GM20431 (cell line): ENCODE data around the gene DOCK1.

Experiments used
- in situ Hi-C: fragments of 300-500 bp; cut with MseI, MboI; formaldehyde crosslinking; loops from one replicate; pipeline ENCODE4 v1.15.0; 2020; ENCODE audit warnings: low sequenced_read_pairs; ENCODE audit not compliant: unreplicated experiment

DOCK1 gene

GRCh38 chr10:127318396-127318795 is 413.2 kb downstream of the DOCK1 start:
- in situ Hi-C loops = no loop called here

- in situ Hi-C loops = no loop called here
Measured at GRCh38 chr10:127319271-127319670, 414.0 kb downstream of the DOCK1 start.

- in situ Hi-C loops = no loop called here
Measured at GRCh38 chr10:127319691-127320090, 414.5 kb downstream of the DOCK1 start.

GRCh38 chr10:127320176-127320575 is 414.9 kb downstream of the DOCK1 start:
- in situ Hi-C loops = no loop called here

- in situ Hi-C loops = no loop called here
Measured at GRCh38 chr10:127322286-127322685, 417.1 kb downstream of the DOCK1 start.

- in situ Hi-C loops = no loop called here
Measured at GRCh38 chr10:127325506-127325905, 420.3 kb downstream of the DOCK1 start.

- in situ Hi-C loops = no loop called here
Measured at GRCh38 chr10:127326883-127327282, 421.7 kb downstream of the DOCK1 start.

- in situ Hi-C loops = no loop called here
Measured at GRCh38 chr10:127331696-127332095, 426.5 kb downstream of the DOCK1 start.

GRCh38 chr10:127332631-127333030 is 427.4 kb downstream of the DOCK1 start:
- in situ Hi-C loops = no loop called here

GRCh38 chr10:127337801-127338200 is 432.6 kb downstream of the DOCK1 start:
- in situ Hi-C loops = no loop called here

GRCh38 chr10:127338399-127339110 is 433.3 kb downstream of the DOCK1 start:
- in situ Hi-C loops = no loop called here

- in situ Hi-C loops = no loop called here
Measured at GRCh38 chr10:127343821-127344220, 438.6 kb downstream of the DOCK1 start.

- in situ Hi-C loops = no loop called here
Measured at GRCh38 chr10:127344346-127344745, 439.1 kb downstream of the DOCK1 start.

- in situ Hi-C loops = no loop called here
Measured at GRCh38 chr10:127345231-127345965, 440.2 kb downstream of the DOCK1 start.

- in situ Hi-C loops = no loop called here
Measured at GRCh38 chr10:127346604-127347003, 441.4 kb downstream of the DOCK1 start.

GRCh38 chr10:127347202-127347959 is 442.2 kb downstream of the DOCK1 start:
- in situ Hi-C loops = no loop called here

- in situ Hi-C loops = no loop called here
Measured at GRCh38 chr10:127349737-127350136, 444.5 kb downstream of the DOCK1 start.

- in situ Hi-C loops = no loop called here
Measured at GRCh38 chr10:127351542-127351941, 446.3 kb downstream of the DOCK1 start.

- in situ Hi-C loops = no loop called here
Measured at GRCh38 chr10:127353544-127353943, 448.3 kb downstream of the DOCK1 start.

- in situ Hi-C loops = no loop called here
Measured at GRCh38 chr10:127354255-127354654, 449.0 kb downstream of the DOCK1 start.

GRCh38 chr10:127354992-127355391 is 449.8 kb downstream of the DOCK1 start:
- in situ Hi-C loops = no loop called here
